Stimulated activated CD8-positive, alpha-beta memory T cell treated with anti-CD3 and anti-CD28 coated beads, Interleukin-2, amount 100 ng/mL, for 48 hours (primary cell): ENCODE results near the gene FBXO22.
"Not testable (repeated sequence)": the region's sequence is repeated elsewhere in the genome, so short reads cannot be mapped to it uniquely, and the experiment has no call there.

ENCODE experiments used
- DNase-seq, 2 donors: peaks; one replicate each; pipeline ENCODE4 v3.0.0-alpha.2; 2020; ENCODE audit warnings: low read depth in 2 of 2

Gene FBXO22

DNA sequence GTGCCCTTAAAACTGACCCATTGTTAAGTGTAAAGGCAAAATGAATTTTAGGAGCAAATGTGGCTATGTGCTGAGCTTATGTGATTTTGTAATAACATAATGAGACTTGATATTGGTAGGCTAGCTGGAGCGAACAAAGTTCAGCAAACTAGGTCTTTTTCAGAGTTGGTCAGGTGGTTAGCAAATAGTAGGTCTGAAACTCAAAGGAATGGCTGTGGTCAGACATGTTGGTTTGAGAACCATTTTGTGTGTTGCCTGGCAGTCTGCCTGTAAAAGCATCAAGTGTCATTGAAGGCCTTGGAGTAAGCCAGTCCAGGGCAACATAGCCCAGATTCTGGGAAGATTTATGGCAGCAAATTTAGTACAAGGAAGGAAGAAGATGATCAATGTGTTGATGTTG is 16.4 kb downstream of the FBXO22 start:
- no peak for DNase-seq

DNA sequence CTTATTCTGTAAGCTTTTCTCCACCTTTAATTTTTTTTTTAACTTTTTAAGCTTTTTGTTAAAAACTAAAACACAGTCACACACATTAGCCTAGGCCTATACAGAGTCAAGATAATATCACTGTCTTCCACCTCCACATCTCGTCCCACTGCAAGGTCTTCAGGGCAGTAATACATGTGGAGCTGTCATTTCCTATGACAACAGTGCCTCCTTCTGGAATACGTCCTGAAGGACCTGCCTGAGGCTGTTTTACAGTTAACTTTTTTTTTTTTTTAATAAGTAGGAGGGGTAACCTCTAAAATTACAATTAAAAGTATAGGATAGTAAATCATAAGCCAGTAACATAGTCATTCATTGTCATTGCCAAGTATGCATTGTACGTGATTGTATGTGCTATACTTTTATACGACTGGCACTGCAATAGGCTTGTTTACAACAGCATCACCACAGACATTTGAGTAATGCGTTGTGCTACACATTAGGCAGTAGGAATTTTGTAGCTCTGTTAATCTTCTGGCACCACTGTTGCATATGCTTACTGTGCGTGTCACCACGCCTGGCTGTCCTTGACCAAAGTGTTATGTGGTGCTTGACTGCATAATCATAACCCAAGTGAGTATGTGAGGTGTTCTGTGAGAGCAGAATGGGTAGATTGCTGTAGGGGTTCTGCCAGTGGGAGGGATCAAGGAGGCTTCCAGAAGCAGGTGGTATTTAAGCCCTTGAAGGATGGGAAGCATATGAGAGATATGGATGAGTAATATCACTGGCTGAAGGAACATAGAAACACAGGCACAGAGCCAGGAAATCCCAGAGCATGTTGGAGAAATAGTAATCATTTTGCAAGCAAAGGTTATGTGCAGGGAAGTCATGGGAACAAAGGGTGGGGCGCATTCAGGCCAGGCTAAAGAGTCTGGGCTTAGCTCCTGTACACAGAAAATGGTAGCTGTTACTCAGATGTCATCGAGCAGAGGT is 18.3 kb downstream of the FBXO22 start:
- no peak for DNase-seq

DNA sequence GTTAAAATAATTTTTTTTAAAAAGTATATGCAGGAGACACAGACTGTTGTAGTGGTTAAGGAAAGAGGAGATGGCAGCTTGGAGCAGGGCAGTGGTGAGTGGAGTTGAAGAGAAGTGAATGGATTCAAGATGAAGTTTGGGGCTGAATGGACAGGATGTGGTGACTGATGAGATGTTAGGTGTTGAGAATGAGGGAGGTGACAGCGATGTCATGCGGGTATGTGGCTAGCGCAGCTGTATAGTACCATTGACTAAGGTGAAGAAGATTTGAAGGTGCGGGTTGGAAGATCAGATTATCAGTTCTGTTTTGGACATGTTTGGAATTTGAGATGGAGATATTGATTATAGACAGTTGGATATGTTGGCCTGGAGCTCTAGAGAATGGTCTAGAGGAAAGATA is 20.1 kb downstream of the FBXO22 start:
- no peak for DNase-seq

DNA sequence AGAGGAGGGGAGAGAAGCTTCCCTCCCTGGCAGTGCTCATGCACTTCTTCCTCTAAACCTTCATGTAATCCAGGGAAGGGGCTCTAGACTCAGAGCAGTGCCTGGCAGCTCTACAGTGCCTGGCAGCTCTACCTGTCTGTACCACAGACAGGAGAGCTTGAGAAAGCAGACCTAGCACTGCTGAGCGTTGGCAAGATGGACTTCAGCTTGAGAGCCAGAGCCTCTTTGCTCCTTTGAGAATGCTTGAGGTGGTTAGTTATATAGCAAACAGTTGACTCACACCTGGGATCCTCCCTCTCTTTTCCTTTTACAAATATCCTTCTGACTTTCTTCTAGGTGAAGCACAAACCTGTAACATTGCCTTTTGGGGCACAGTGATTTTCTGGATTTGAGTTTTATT is 20.9 kb downstream of the FBXO22 start:
- DNase-seq = no peak

DNA sequence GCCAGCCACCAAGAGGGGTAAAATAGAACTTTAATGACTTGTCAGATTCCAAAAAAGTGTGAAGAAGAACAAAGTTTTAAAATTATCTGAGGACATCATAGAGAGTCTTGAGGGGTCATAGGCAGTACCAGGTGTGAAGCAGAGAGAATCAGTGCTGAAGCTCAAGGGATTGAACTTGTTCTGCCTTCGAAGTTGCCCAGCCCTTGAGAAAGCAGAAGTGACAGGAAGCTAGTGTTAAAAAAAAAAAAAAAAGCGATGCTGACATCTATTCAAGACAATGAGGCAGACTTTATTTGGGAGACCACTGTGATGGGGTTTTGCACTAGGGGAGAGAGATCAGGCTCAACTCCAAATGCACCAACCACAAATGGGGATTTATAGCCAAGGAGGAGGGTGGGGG is 21.8 kb downstream of the FBXO22 start:
- no peak for DNase-seq

- no peak for DNase-seq
Observed at GRCh38 chr15:75926931-75927330, 23.3 kb downstream of the FBXO22 start.

DNA sequence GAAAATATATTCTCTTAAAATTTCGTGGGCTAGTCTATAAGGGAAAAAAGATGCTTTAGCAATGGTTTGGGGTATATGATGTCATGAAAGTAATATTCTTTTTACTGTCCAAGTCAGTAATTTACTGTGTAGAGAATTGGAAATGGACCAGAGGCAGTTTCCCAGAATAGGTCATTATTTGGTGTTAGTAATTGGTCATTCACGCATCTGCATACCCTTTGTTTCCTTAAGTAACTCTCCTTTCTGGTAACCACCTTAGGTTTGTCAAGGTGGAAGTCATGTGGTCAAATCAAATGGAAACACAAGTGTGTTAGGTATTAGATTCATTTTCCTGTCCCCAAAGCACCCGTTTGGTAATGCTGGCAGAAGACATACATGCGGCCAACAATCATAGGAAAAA is 23.9 kb downstream of the FBXO22 start:
- no peak for DNase-seq

DNA sequence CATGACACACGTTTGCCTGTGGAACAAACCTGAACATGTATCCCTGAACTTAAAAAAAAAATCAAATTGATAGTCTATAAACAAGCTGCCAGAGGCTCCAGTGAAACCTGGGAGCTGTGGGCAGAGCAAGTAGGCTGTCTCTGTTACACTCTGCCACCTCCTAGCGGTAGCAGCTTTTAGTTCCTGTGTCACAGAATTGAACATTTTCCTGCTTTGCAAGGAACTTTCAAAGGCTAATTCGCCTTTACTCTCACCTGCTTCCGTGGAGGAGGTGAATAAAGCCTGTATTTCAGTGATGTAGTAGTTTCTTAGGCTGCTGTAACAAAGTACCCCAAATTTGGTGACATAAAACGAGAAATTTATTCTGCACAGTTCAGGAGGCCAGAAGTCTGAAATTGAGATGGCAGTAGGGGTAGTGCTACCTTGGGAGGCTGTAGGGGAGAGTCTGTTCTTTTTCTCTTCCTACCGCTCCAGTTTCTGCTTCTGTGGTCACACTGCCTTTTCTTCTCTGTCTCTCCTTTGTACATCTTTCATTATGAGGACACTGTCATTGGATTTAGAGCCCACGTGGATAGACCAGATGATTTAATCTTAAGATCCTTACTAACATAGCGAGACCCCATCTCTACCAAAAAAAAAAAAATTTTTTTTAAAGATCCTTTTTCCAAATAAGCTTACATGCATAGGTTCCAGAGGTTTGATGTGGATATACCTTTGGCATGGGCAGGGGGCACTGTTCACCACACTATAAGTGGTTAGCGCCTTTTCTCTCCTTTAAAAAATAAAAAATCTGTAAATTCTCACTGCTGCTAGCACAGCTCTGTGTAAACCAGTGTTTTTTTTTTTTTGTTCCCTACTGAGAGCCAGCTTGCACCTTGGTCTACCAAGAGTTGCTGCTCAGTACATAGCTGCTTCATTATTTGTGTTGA is 25.3 kb downstream of the FBXO22 start:
- DNase-seq = no peak

GRCh38 chr15:75929799-75930565 is 26.3 kb downstream of the FBXO22 start:
- DNase-seq = no peak

DNA sequence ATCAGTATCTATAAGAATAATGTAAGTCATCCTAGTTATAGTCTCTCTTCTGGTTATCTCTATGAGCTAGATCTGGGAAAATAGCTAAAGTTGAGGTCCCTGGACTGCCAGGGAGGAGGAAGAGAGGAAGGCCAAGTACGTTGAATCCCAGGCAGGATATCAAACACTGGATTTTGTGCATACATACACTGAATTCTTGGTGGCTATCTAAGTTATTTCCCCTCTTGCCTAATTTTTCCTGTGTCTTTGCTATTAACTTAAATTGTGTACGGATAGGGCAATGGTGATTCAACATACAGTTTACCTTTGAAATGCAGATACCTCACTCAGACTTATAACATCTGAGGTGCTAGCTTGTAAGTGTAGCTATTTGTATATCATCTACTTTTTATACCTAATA is 27.2 kb downstream of the FBXO22 start:
- DNase-seq = no peak

- DNase-seq = no peak
Observed at GRCh38 chr15:75942464-75942863, 38.8 kb downstream of the FBXO22 start.

DNA sequence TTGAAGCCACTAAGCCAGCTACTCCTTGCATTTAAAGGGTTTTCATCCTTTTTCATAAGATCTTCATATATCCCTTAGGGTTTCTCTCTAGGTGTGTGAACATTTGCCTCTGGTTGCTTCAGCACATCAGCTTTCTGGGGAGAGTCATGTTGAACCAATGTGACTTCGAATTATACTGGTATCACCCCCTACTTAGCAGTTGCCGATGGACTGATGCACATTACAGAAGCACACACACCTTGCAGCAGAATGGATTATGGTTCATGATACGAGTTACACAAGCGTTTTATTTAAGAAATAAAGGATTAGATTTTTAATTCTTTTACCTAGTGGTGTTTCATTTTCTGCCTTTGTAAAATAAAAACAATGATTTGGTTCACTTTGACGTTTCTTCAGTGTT is 39.6 kb downstream of the FBXO22 start:
- no peak for DNase-seq

GRCh38 chr15:75943713-75944215 is 40.1 kb downstream of the FBXO22 start:
- DNase-seq = no peak

DNA sequence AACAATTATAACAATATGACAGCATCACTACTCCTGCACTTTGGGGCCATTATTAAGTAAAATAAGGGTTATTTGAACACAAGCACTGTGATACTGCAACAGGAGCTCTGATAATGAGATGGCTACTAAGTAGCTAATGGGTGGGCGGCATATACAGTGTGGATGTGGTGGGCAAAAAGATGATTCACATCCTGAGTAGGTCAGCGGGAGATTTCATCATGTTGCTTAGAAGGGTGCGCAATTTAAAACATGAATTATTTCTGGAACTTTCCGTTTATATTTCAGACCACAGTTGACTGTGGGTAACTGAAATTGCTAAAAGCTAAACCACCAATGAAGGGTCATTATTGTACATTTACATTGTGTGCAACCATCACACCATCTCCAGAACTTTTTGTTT is 42.3 kb downstream of the FBXO22 start:
- no peak for DNase-seq

DNA sequence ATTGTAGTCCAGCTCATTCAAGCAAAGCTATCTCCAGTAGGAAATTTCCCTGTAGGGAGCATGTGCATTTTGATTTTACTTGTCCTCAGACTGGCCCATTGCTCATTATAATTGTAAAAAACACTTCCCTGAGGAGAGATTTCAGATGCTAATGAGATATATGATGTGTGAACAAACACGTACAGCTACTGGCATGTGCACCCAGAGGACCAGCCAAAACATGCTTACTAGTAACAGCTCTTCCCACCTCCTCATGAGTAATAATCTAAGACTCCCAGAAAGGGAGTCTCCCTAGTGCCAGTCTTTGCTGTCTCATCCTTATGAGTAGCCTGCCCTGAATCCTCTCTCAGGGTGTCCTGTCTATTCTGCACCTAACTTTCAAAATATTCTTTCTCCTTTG is 43.4 kb downstream of the FBXO22 start:
- no peak for DNase-seq

GRCh38 chr15:75948761-75949296 is 45.2 kb downstream of the FBXO22 start:
- DNase-seq = no peak

- no peak for DNase-seq
Observed at GRCh38 chr15:75952525-75952924, 48.8 kb downstream of the FBXO22 start.

- no peak for DNase-seq
Observed at GRCh38 chr15:75955720-75956119, 52.0 kb downstream of the FBXO22 start.

GRCh38 chr15:75961331-75961730 is 57.7 kb downstream of the FBXO22 start:
- DNase-seq = no peak

GRCh38 chr15:75966073-75966472 is 62.4 kb downstream of the FBXO22 start:
- DNase-seq = no peak

DNA sequence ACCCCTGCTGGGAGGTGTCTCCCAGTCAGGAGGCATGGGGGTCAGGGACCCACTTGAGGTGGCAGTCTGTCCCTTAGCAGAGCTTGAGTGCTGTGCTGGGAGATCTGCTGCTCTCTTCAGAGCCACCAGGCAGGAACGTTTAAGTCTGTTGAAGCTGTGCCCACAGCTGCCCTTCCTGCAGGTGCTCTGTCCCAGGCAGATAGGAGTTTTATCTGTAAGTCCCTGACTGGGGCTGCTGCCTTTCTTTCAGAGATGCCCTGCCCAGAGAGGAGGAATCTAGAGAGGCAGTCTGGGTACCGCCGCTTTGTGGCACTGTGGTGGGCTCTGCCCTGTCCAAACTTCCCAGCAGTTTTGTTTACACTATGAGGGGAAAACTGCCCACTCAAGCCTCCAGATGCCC is 73.1 kb downstream of the FBXO22 start:
- DNase-seq = not testable (repeated sequence)
